Measurements from ENCODE around the gene CAPRIN2.

CAPRIN2 gene

DNA sequence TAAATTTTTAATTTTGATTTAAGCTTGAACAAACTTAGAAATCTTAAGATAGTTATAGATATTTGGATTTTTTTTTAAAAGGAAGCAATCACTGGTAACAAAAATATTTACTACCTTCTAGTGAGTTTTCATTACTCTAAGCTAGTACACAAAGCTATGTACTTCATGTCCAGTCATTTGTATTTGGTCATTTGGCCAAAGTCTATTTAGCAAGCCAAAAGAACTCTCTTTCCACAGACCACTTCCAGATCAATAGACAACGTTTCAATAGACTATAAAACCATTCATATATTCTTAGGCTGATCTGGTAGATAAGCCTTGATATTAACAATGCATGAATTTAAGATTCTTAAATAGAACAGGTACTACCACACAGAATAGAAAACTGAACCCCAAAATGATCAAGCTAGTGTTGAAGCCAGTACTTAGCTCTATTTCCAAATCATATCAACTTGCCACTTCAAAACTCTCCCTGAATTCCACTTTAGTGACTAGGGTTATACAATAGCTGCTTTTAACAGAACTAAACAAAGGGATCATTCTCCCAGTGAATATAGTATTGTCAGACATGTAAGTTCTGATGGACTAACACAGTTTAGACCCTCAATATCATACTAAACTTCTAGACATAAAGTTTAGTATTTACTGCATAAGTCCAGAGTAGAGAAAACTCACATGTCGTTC, 21.7 kb downstream of the CAPRIN2 start:
- TF ChIP-seq POLR2A (IDR thresholded peaks at IDR 0.05; ENCODE audit: low read depth, low read length) (no peak), POLR2AphosphoS5 (IDR thresholded peaks at IDR 0.05; ENCODE audit: low read depth, low read length) (no peak), TAF1 (IDR thresholded peaks at IDR 0.05; ENCODE audit: borderline replicate concordance, low read depth, low read length) (no peak)
- no peak for FAIRE-seq
- no peak for DNase-seq (ENCODE audit: insufficient read length)

DNA sequence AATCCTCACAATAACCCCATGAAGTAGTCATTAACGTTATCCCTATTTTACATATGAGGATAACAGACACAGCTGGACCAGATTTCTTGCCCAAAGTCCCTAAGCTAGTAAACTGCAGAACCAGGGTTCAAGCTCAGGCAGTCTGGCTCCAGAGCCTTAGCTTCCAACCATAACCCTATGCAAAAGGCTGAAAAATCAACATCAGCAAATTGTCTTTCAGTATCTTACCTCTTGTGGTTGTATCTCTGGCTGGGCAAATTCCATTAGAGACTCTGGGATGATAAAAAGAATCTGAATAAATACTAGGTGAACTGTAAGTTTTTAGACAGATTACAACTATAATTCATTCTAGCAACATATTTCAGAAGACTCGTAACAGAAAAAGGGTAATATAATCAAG, 24.7 kb downstream of the CAPRIN2 start:
- DNase-seq (ENCODE audit: insufficient read length) (no peak), FAIRE-seq (no peak)
- no peak for TF ChIP-seq POLR2AphosphoS5 (IDR thresholded peaks at IDR 0.05; ENCODE audit: low read depth, low read length)
- no peak for TF ChIP-seq TAF1 (IDR thresholded peaks at IDR 0.05; ENCODE audit: borderline replicate concordance, low read depth, low read length)
- TF ChIP-seq POLR2A (IDR thresholded peaks at IDR 0.05; ENCODE audit: low read depth, low read length), result no peak

DNA sequence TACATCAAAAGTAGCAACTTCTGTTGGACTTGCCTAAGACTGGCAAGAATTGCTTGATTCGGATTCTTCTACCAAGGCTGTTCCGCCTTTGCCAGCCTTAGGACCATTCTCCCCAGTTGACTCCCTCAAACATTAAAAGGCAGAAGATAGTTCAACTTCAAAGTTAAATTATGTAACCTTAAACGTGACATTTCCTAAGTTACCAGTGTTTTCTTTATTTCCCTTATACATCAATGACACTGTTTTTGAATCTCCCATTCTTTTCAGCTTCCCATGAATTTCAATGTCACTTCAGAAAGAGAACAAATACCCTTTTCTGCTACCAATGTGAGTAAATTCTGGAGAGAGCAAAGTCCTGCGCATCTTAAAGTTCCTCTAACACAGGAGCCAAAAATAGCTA, 25.2 kb downstream of the CAPRIN2 start:
- FAIRE-seq (no peak), DNase-seq (ENCODE audit: insufficient read length) (no peak)
- TF ChIP-seq POLR2AphosphoS5 (IDR thresholded peaks at IDR 0.05; ENCODE audit: low read depth, low read length), result no peak
- TF ChIP-seq POLR2A (IDR thresholded peaks at IDR 0.05; ENCODE audit: low read depth, low read length), result no peak
- TF ChIP-seq TAF1 (IDR thresholded peaks at IDR 0.05; ENCODE audit: borderline replicate concordance, low read depth, low read length), result no peak

DNA sequence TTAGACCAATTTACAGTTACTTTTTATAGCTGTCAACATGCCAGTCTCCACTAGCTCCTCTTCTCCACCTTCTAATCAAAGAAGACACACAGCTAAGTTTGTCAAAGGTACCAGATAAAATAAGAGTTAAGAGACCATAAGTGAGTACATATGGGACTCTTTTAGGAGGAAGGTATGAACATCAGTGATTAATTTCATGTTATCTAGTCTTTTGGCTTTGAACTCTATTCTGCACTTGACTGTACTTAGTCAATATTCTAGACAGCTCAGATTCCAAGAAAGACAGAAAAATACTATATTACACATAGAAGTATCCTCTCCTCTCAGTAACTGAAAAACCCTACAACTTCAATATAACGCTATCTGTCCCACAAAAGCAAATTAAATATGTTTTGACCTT, 28.1 kb downstream of the CAPRIN2 start:
- DNase-seq (ENCODE audit: insufficient read length), result no peak
- FAIRE-seq, result no peak
- TF ChIP-seq POLR2A (IDR thresholded peaks at IDR 0.05; ENCODE audit: low read depth, low read length) (no peak), POLR2AphosphoS5 (IDR thresholded peaks at IDR 0.05; ENCODE audit: low read depth, low read length) (no peak), TAF1 (IDR thresholded peaks at IDR 0.05; ENCODE audit: borderline replicate concordance, low read depth, low read length) (no peak)

DNA sequence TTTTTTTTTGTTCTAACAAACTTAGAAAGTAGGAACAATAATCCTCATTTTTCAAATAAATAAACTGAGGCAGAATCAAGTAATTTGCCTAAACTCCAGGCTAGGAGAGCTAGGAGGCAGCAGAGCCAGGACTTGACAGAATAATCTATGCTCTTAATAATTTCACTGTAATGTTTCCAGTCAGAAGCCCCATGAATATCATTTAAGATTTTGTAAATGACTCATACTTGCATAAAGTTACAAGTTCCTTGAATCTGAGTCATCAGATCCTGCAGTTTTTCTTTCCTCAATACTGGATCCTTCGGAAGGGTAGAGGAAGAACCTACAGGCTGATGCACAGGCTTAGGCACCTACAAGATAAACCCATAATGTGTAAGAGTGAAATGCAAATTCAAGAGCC, 29.0 kb downstream of the CAPRIN2 start:
- FAIRE-seq (no peak), DNase-seq (ENCODE audit: insufficient read length) (no peak)
- no peak for TF ChIP-seq POLR2AphosphoS5 (IDR thresholded peaks at IDR 0.05; ENCODE audit: low read depth, low read length)
- no peak for TF ChIP-seq TAF1 (IDR thresholded peaks at IDR 0.05; ENCODE audit: borderline replicate concordance, low read depth, low read length)
- TF ChIP-seq POLR2A (IDR thresholded peaks at IDR 0.05; ENCODE audit: low read depth, low read length), result no peak

DNA sequence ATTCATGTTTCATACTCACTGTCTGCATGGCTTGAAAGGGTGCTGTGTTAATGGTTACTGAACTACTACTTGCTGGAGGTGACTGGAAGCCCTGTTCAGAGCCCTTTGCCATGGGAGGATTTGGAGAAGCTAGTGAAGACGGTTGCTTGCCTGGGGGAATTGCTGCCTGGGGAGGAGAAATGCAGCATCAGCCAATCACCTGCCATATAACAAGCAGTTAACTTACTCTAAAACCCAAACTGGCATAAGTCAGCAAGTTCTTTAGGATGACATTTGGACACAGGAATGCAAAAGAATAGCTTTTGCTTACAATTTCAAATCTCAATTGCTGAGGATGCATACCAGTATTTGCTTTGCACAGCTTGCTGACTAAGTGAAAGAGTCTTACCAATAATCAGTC, 35.7 kb downstream of the CAPRIN2 start:
- no peak for FAIRE-seq
- TF ChIP-seq TAF1 (IDR thresholded peaks at IDR 0.05; ENCODE audit: borderline replicate concordance, low read depth, low read length), result no peak
- TF ChIP-seq POLR2AphosphoS5 (IDR thresholded peaks at IDR 0.05; ENCODE audit: low read depth, low read length), result no peak
- no peak for TF ChIP-seq POLR2A (IDR thresholded peaks at IDR 0.05; ENCODE audit: low read depth, low read length)
- no peak for DNase-seq (ENCODE audit: insufficient read length)

DNA sequence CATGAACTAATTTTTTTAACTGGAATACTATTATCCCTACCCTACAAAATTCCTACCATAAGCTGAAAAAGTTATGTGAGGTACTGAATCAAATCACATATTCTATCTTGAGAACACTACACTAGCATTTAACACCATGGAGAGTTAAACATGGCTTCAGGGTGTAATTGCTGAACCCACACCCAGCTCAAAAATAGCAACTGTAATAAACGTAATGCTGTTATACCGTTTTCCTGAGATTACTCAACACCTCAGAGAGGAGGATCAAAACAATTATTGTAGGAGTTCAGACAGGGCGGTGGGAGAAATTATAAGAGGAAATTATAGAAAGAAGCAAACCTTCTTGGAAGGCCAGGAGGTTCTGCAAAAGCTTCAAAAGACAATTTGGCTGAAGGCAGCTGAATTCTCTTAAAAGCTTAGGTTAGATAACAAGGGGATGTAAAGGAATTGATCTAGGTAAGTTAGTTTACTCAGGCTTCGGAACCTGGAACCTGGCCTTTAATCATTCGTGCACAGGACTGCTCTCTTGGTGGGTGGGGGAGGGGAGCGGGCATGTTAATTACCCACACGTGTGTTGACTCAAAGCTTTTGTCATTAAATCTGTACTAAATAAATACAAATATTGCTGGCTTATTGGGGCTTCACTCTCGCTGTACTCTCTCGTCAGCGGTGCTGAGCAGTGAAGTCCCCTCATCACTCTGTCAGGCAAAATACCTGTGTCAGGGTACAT, 47.0 kb downstream of the CAPRIN2 start:
- TF ChIP-seq POLR2AphosphoS5 (IDR thresholded peaks at IDR 0.05; ENCODE audit: low read depth, low read length) (no peak), TAF1 (IDR thresholded peaks at IDR 0.05; ENCODE audit: borderline replicate concordance, low read depth, low read length) (no peak), POLR2A (IDR thresholded peaks at IDR 0.05; ENCODE audit: low read depth, low read length) (no peak)
- DNase-seq (ENCODE audit: insufficient read length) (no peak), FAIRE-seq (no peak)

DNA sequence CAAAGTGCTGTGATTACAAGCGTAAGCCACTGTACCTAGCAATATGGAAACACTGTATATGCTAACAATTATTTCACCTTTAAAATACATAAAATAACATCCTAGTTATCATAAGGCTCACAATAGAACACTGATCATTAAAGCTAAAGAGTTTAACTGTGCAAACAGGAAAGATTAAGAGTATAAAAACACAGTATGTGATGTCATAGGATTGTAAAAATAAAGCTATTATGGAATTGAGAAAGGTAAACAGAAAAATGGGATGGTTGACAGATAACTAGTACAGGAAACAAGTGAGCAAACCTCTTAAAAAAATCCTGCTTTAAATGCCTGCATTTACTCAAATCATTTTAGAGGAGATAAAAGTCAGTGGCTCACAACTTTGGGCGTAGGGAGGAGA, 48.3 kb downstream of the CAPRIN2 start:
- FAIRE-seq, result no peak
- DNase-seq (ENCODE audit: insufficient read length), result no peak
- TF ChIP-seq POLR2AphosphoS5 (IDR thresholded peaks at IDR 0.05; ENCODE audit: low read depth, low read length) (no peak), TAF1 (IDR thresholded peaks at IDR 0.05; ENCODE audit: borderline replicate concordance, low read depth, low read length) (no peak), POLR2A (IDR thresholded peaks at IDR 0.05; ENCODE audit: low read depth, low read length) (no peak)

DNA sequence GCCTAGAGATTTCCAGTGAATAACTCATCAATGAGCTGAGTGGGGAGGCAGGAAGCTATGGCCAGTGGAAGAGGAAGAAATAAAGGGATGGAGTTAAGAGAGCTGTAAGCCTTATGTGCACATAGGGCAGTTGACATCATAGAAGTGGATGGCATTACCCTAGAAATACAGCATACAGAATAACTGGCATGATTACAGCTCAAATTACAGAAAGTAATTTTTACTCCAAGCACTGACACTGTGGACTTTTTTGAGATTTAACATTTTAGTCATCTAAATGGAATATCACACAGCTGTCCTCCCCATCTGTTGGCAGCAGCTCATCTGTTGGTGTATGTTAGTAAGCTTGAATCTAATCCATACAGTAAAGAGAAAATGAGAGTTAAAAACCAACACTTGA, 53.7 kb downstream of the CAPRIN2 start:
- TF ChIP-seq TAF1 (IDR thresholded peaks at IDR 0.05; ENCODE audit: borderline replicate concordance, low read depth, low read length) (no peak), POLR2A (IDR thresholded peaks at IDR 0.05; ENCODE audit: low read depth, low read length) (no peak), POLR2AphosphoS5 (IDR thresholded peaks at IDR 0.05; ENCODE audit: low read depth, low read length) (no peak)
- DNase-seq (ENCODE audit: insufficient read length) (no peak), FAIRE-seq (no peak)

DNA sequence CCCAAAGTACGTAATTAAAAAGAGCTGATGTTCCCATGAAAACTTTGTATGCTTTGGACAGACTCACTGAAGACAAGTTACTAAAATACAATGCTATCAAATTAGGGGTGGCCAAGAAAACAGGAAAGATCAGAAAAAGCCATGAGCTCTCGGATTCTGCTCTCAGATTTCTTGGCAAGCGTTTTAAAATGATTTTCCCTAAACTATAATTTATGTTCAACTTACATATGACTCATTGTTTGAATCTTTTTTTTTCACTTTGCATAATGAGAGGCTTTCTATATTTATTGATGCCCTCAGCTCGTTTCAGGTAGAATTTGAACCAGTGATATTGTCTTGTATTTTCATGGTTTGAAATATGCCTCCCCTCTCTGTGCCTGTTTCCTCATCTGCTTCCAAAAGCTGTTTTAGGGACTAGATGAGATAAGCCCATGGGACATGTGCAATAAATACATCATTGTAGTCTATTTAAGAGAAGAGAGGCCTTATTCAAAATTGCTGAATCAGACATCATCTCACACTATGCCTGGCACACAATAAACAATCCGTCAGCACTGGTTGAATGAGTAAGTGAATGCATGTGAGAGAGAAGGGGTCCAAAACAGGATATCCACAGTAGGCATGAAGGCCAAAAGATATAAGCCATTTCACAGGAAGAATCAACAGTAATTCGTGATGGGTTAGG, 54.4 kb downstream of the CAPRIN2 start:
- no peak for DNase-seq (ENCODE audit: insufficient read length)
- no peak for FAIRE-seq
- TF ChIP-seq TAF1 (IDR thresholded peaks at IDR 0.05; ENCODE audit: borderline replicate concordance, low read depth, low read length) (no peak), POLR2AphosphoS5 (IDR thresholded peaks at IDR 0.05; ENCODE audit: low read depth, low read length) (no peak), POLR2A (IDR thresholded peaks at IDR 0.05; ENCODE audit: low read depth, low read length) (no peak)

DNA sequence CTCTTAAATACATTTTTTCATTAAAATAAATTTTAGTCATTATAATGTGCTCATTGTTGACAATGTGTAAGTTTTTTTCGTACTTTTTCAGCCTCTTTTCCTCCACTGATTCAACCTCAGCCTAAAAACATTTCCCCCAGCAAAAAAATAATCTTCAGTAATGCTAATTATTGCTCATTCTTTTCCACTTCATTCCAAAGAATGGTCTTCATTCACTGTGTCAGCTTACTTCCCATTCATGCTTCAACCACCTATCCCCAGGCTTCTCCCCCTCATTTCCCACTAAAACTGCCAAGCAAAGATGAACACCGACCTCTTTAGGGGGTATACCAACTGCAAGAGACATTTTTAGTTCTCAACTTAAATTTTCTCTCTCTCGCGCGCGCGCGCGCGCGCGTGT, 56.4 kb downstream of the CAPRIN2 start:
- DNase-seq (ENCODE audit: insufficient read length) (no peak), FAIRE-seq (no peak)
- TF ChIP-seq POLR2A (IDR thresholded peaks at IDR 0.05; ENCODE audit: low read depth, low read length) (no peak), TAF1 (IDR thresholded peaks at IDR 0.05; ENCODE audit: borderline replicate concordance, low read depth, low read length) (no peak)

DNA sequence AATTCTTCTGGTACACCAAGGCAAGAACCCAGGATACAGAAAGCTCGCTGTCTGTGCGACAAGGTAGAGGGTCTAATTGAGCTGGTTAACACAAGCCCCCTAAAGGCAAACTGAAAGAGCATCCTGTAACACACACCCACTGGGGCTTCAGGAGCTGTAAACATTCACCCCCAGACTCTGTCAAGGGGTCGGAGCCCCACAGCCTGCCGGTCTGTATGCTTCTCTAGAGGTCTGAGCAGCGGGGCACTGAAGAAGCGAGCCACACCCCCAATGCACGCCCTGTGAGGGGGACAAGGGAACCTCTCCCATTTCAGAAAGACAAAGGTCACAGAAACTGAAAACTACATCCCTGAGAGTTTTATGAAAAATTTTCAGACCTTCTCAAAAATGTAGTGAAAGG, 57.8 kb downstream of the CAPRIN2 start:
- FAIRE-seq, result no peak
- no peak for DNase-seq (ENCODE audit: insufficient read length)
- TF ChIP-seq POLR2AphosphoS5 (IDR thresholded peaks at IDR 0.05; ENCODE audit: low read depth, low read length) (no peak), POLR2A (IDR thresholded peaks at IDR 0.05; ENCODE audit: low read depth, low read length) (no peak), TAF1 (IDR thresholded peaks at IDR 0.05; ENCODE audit: borderline replicate concordance, low read depth, low read length) (no peak)

Data from GM12892 (cell line).